HepG2 (cell line): ENCODE measurements around the gene CDK15. TPM values are rescaled to one million over a fixed set of nuclear protein-coding genes. Genes with fewer than 3 reads are reported as not detected.

Experiments used
- CAMTA2 ChIP-seq: sonication (generic); formaldehyde crosslinking; IDR thresholded peaks from 2 replicates; pipeline ENCODE4 v1.4.0; 2020; ENCODE audit warnings: mild to moderate bottlenecking, missing genetic modification reagents, borderline replicate concordance
- CENPX ChIP-seq: sonication (generic); formaldehyde crosslinking; IDR thresholded peaks from 2 replicates; pipeline ENCODE4 v1.9.0; 2021; ENCODE audit warnings: mild to moderate bottlenecking, missing genetic modification reagents, moderate library complexity
- CREM ChIP-seq, 2 experiments: sonication (generic) in 1 of 2; formaldehyde crosslinking in 1 of 2; IDR thresholded peaks; 2 replicates each; pipeline versions ENCODE4 v1.4.0 to v1.6.1; 2016 to 2020; ENCODE audit warnings: antibody characterized with exemption in 1 of 2, mild to moderate bottlenecking in 1 of 2, missing genetic modification reagents in 1 of 2
- EZH2 ChIP-seq: conservative IDR thresholded peaks from 2 replicates; pipeline ENCODE4 v1.6.1; 2012; ENCODE audit warnings: mild to moderate bottlenecking, low read depth, low read length, moderate library complexity
- KDM1A ChIP-seq: IDR thresholded peaks from 2 replicates; pipeline ENCODE4 v1.6.1; 2016; ENCODE audit warnings: missing compliant biosample characterization
- KDM2A ChIP-seq: sonication (generic); formaldehyde crosslinking; IDR thresholded peaks from 2 replicates; pipeline ENCODE4 v1.4.0; 2020; ENCODE audit warnings: low read depth, missing genetic modification reagents, borderline replicate concordance
- NFE2 ChIP-seq: sonication (generic); formaldehyde crosslinking; IDR thresholded peaks from 2 replicates; pipeline ENCODE4 v1.4.0; 2020; ENCODE audit warnings: missing genetic modification reagents
- NPAS2 ChIP-seq: sonication (generic); formaldehyde crosslinking; IDR thresholded peaks from 2 replicates; pipeline ENCODE4 v1.8.0; 2022; ENCODE audit warnings: mild to moderate bottlenecking, missing genetic modification reagents, borderline replicate concordance
- PHF8 ChIP-seq: sonication (generic); formaldehyde crosslinking; IDR thresholded peaks from 2 replicates; pipeline ENCODE4 v1.5.0; 2020; ENCODE audit warnings: missing genetic modification reagents
- SOX5 ChIP-seq: IDR thresholded peaks from 2 replicates; pipeline ENCODE4 v1.6.1; 2016; ENCODE audit warnings: borderline replicate concordance
- ZNF251 ChIP-seq: sonication (generic); formaldehyde crosslinking; IDR thresholded peaks from 2 replicates; pipeline ENCODE4 v1.9.0; 2021; ENCODE audit warnings: mild to moderate bottlenecking, missing genetic modification reagents
- ZNF253 ChIP-seq: sonication (generic); formaldehyde crosslinking; IDR thresholded peaks from 2 replicates; pipeline ENCODE4 v1.8.0; 2022; ENCODE audit warnings: mild to moderate bottlenecking, missing genetic modification reagents, borderline replicate concordance
- ZNF557 ChIP-seq: sonication (generic); formaldehyde crosslinking; IDR thresholded peaks from 2 replicates; pipeline ENCODE4 v1.4.0; 2020; ENCODE audit warnings: missing genetic modification reagents
- ZNF563 ChIP-seq: sonication (generic); formaldehyde crosslinking; IDR thresholded peaks from 2 replicates; pipeline ENCODE4 v1.8.0; 2022; ENCODE audit warnings: mild to moderate bottlenecking, moderate library complexity, missing genetic modification reagents
- ZNF616 ChIP-seq: sonication (generic); formaldehyde crosslinking; IDR thresholded peaks from 2 replicates; pipeline ENCODE4 v1.5.0; 2020; ENCODE audit warnings: low read depth, mild to moderate bottlenecking, missing genetic modification reagents
- ZNF788 ChIP-seq: sonication (generic); formaldehyde crosslinking; IDR thresholded peaks from 2 replicates; pipeline ENCODE4 v1.5.0; 2020; ENCODE audit warnings: mild to moderate bottlenecking, missing genetic modification reagents, borderline replicate concordance
- polyA plus RNA-seq, 8 experiments: library from polyadenylated mRNA; depleted of rRNA in 3 of 8; stranded (reverse) in 7 of 8; unstranded in 1 of 8; fragments of >200 nt; fragmentation: Illumina TruSeq in 4 of 8; extraction: Trizol in 4 of 8; gene quantifications; 2 replicates each; pipeline versions ENCODE4 v1.2.1 to v1.2.3, GENCODE V29; 2011 to 2016; ENCODE audit warnings: low read depth in 4 of 8, missing spikeins in 1 of 8, mixed read lengths in 1 of 8; ENCODE audit not compliant: insufficient read depth in 1 of 8
- total RNA-seq, 5 experiments: library from RNA; depleted of rRNA; stranded (reverse); fragments of >200 nt; fragmentation: Illumina TruSeq; extraction: Trizol; gene quantifications; 2 replicates each; pipeline ENCODE4 v1.2.3, GENCODE V29; 2016; ENCODE audit warnings: low read depth in 1 of 5
- TF ChIP-seq, protein P1 (sequence below), 2 experiments: sonication (generic) in 1 of 2; formaldehyde crosslinking in 1 of 2; IDR thresholded peaks; 2 replicates each; pipeline versions ENCODE4 v1.4.0 to v1.6.1; 2016 to 2020; ENCODE audit warnings: borderline replicate concordance in 1 of 2, low read depth in 1 of 2, mild to moderate bottlenecking in 1 of 2, missing genetic modification reagents in 1 of 2
- TF ChIP-seq, protein P2 (sequence below): IDR thresholded peaks from 2 replicates; pipeline ENCODE4 v1.6.1; 2012; ENCODE audit warnings: inconsistent platforms
- TF ChIP-seq, protein P3 (sequence below): sonication (generic); formaldehyde crosslinking; IDR thresholded peaks from 2 replicates; pipeline ENCODE4 v1.5.0; 2020; ENCODE audit warnings: missing genetic modification reagents, mild to moderate bottlenecking, borderline replicate concordance
- TF ChIP-seq, protein P4 (sequence below): IDR thresholded peaks from 2 replicates; pipeline ENCODE4 v1.6.1; 2016; ENCODE audit warnings: mild to moderate bottlenecking

CDK15 gene
- total and polyA plus RNA-seq, 2 of the 13 experiments (the other 11 are each of a cell fraction or from before 2014, with no cell fraction given), result not detected

DNA sequence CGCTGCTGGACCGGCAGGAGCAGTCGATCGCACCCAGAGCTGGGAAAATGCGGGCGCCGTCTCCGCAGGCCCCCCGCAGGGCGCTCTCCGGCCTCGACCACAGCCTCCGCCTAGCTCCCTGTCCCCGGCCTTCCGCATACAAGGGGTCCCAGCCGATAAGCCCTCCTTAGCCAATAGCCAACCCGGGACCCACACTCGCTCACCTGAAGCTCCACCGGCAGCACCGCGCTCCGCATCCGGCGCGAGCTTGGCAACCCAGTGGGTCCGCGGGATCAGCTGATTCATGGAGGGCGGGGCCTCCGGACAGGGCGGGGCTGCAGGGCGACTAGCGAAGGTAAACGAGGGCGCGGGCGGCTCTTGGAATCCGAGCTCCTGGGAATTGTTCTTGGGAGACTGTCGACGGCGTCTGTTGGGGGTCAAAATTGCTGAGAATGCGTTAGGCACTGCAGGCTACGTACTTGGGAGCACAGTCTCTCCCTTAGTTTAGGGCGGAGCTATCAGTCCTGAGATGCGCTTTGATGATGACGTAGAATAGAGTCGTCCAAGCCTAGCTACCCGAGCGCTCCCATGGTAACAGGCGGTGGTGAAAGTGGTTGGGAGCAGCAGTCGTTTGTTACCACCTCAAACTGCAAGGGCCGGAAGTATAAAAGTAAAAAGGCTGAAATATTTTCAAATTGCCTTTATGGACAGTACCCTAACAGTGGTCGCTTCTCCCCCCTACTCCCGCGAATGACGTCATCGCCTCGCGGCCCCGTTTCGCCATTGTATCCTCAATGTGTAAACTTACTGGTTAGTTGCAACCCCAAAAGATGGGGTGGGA, 25.5 kb upstream of the CDK15 start, which contains the start of gene ALS2 (continued):
- TF ChIP-seq CREM (IDR thresholded peaks at IDR 0.05) (peak; percentile 99), CREM (CRISPR knock-in tag; IDR thresholded peaks at IDR 0.05) (no peak), CENPX (no peak), CAMTA2 (CRISPR knock-in tag) (no peak), ZNF253 (CRISPR knock-in tag) (no peak), KDM1A (CRISPR knock-in tag) (no peak), ZNF788 (peak; percentile 87), ZNF563 (CRISPR knock-in tag) (peak; percentile 55; the same call in 1 of the 2 replicates), SOX5 (peak; percentile 80), NPAS2 (CRISPR knock-in tag) (no peak), ZNF557 (0 out of 2 replicates have a peak, but pooled peaks have one; percentile 68), PHF8 (CRISPR knock-in tag) (peak; percentile 93), ZNF251 (CRISPR knock-in tag) (no peak), EZH2 (no peak), NFE2 (CRISPR knock-in tag) (no peak), KDM2A (peak; percentile 86), ZNF616 (no peak)
- TF ChIP-seq, protein P1, sequence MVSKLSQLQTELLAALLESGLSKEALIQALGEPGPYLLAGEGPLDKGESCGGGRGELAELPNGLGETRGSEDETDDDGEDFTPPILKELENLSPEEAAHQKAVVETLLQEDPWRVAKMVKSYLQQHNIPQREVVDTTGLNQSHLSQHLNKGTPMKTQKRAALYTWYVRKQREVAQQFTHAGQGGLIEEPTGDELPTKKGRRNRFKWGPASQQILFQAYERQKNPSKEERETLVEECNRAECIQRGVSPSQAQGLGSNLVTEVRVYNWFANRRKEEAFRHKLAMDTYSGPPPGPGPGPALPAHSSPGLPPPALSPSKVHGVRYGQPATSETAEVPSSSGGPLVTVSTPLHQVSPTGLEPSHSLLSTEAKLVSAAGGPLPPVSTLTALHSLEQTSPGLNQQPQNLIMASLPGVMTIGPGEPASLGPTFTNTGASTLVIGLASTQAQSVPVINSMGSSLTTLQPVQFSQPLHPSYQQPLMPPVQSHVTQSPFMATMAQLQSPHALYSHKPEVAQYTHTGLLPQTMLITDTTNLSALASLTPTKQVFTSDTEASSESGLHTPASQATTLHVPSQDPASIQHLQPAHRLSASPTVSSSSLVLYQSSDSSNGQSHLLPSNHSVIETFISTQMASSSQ (IDR thresholded peaks at IDR 0.05; ENCODE audit: low read depth), result peak; percentile 67
- TF ChIP-seq, protein P1 (CRISPR knock-in tag; IDR thresholded peaks at IDR 0.05; ENCODE audit: borderline replicate concordance), result peak; percentile 38; the same call in 1 of the 2 replicates
- TF ChIP-seq, protein P2, sequence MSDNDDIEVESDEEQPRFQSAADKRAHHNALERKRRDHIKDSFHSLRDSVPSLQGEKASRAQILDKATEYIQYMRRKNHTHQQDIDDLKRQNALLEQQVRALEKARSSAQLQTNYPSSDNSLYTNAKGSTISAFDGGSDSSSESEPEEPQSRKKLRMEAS, result peak; percentile 81
- TF ChIP-seq, protein P3, sequence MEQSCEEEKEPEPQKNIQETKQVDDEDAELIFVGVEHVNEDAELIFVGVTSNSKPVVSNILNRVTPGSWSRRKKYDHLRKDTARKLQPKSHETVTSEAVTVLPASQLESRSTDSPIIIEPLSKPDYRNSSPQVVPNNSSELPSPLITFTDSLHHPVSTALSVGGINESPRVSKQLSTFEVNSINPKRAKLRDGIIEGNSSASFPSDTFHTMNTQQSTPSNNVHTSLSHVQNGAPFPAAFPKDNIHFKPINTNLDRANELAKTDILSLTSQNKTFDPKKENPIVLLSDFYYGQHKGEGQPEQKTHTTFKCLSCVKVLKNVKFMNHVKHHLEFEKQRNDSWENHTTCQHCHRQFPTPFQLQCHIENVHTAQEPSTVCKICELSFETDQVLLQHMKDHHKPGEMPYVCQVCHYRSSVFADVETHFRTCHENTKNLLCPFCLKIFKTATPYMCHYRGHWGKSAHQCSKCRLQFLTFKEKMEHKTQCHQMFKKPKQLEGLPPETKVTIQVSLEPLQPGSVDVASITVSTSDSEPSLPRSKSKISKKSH (CRISPR knock-in tag), result peak; percentile 90; the same call in 1 of the 2 replicates
- TF ChIP-seq, protein P4, sequence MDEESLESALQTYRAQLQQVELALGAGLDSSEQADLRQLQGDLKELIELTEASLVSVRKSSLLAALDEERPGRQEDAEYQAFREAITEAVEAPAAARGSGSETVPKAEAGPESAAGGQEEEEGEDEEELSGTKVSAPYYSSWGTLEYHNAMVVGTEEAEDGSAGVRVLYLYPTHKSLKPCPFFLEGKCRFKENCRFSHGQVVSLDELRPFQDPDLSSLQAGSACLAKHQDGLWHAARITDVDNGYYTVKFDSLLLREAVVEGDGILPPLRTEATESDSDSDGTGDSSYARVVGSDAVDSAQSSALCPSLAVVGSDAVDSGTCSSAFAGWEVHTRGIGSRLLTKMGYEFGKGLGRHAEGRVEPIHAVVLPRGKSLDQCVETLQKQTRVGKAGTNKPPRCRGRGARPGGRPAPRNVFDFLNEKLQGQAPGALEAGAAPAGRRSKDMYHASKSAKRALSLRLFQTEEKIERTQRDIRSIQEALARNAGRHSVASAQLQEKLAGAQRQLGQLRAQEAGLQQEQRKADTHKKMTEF (CRISPR knock-in tag), result peak; percentile 90
